CD14-positive monocyte (primary cell): ENCODE data around the gene FARP1. TPM values are rescaled to one million over a fixed set of nuclear protein-coding genes. Genes with fewer than 3 reads are reported as not detected.

Experiments
- DNase-seq, 3 donors: peaks; one replicate each; pipeline ENCODE4 v3.0.0-alpha.2; 2011 to 2022
- H2AFZ ChIP-seq: 2 replicates; pipeline ENCODE4 v1.6.0; 2012; ENCODE audit warnings: mild to moderate bottlenecking, low read depth, low read length, inconsistent platforms; ENCODE audit not compliant: insufficient read depth, poor library complexity, severe bottlenecking
- H3K27ac ChIP-seq, 2 donors: 1 replicate in 1 of 2; 2 replicates in 1 of 2; pipeline ENCODE4 v1.5.1; 2012 to 2013; ENCODE audit warnings: low read length in 2 of 2, control low read depth in 1 of 2, inconsistent platforms in 1 of 2, low read depth in 1 of 2, mild to moderate bottlenecking in 1 of 2
- H3K27me3 ChIP-seq, 2 donors: one replicate each; pipeline versions ENCODE4 v1.6.0 to v1.6.1; 2011 to 2013; ENCODE audit warnings: low read length in 2 of 2; ENCODE audit not compliant: control insufficient read depth in 2 of 2, insufficient read depth in 2 of 2
- H3K36me3 ChIP-seq, 2 donors: replicated peaks in 1 of 2; 1 replicate in 1 of 2; 2 replicates in 1 of 2; pipeline versions ENCODE4 v1.5.1 to v1.6.1; 2012 to 2013; ENCODE audit warnings: low read length in 2 of 2, control low read depth in 1 of 2, inconsistent platforms in 1 of 2, mild to moderate bottlenecking in 1 of 2; ENCODE audit not compliant: insufficient read depth in 2 of 2, control insufficient read depth in 1 of 2
- H3K4me1 ChIP-seq, 2 donors: 1 replicate in 1 of 2; 2 replicates in 1 of 2; pipeline versions ENCODE4 v1.5.1 to v1.6.1; 2012 to 2013; ENCODE audit warnings: low read length in 2 of 2, control low read depth in 1 of 2, inconsistent platforms in 1 of 2, mild to moderate bottlenecking in 1 of 2, moderate library complexity in 1 of 2; ENCODE audit not compliant: insufficient read depth in 2 of 2, control insufficient read depth in 1 of 2
- H3K4me2 ChIP-seq: replicated peaks from 2 replicates; pipeline ENCODE3; 2012; ENCODE audit warnings: low read length, moderate library complexity, mild to moderate bottlenecking; ENCODE audit not compliant: poor library complexity, severe bottlenecking; ENCODE audit errors: extremely low read depth
- H3K4me3 ChIP-seq, 3 experiments: fragments of 200-600 bp in 1 of 3; sonication (generic) in 1 of 3; replicated peaks in 1 of 3; 1 replicate in 2 of 3; 2 replicates in 1 of 3; pipeline ENCODE4 v1.5.1; 2011 to 2013; ENCODE audit warnings: low read length in 3 of 3, mild to moderate bottlenecking in 3 of 3, control low read depth in 2 of 3, low read depth in 2 of 3, inconsistent platforms in 1 of 3, moderate library complexity in 1 of 3
- H3K79me2 ChIP-seq: 2 replicates; pipeline ENCODE4 v1.6.0; 2012; ENCODE audit warnings: mild to moderate bottlenecking, control low read depth, inconsistent platforms, low read length, moderate library complexity; ENCODE audit not compliant: insufficient read depth
- H3K9ac ChIP-seq: 2 replicates; pipeline ENCODE4 v1.6.0; 2017; ENCODE audit warnings: low read length, mild to moderate bottlenecking; ENCODE audit not compliant: insufficient read depth, poor library complexity, severe bottlenecking
- H3K9me3 ChIP-seq, 2 donors: replicated peaks in 1 of 2; 1 replicate in 1 of 2; 2 replicates in 1 of 2; pipeline versions ENCODE4 v1.5.1 to v1.6.1; 2012 to 2013; ENCODE audit warnings: low read length in 2 of 2, control low read depth in 1 of 2; ENCODE audit not compliant: control insufficient read depth in 1 of 2, insufficient read depth in 1 of 2
- H4K20me1 ChIP-seq: 2 replicates; pipeline ENCODE4 v1.6.0; 2012; ENCODE audit warnings: mild to moderate bottlenecking, low read length, control low read depth, moderate library complexity; ENCODE audit not compliant: insufficient read depth
- H3K27ac Mint-ChIP-seq, 7 donors: one replicate each; pipeline ENCODE4 v1.8.0; 2020; ENCODE audit warnings: mild to moderate bottlenecking in 7 of 7, mixed read lengths in 7 of 7, moderate library complexity in 6 of 7, inconsistent platforms in 2 of 7
- H3K27me3 Mint-ChIP-seq, 3 donors: one replicate each; pipeline ENCODE4 v1.8.0; 2021 to 2022; ENCODE audit warnings: low read depth in 3 of 3, mild to moderate bottlenecking in 3 of 3, mixed read lengths in 3 of 3, moderate library complexity in 3 of 3, inconsistent platforms in 1 of 3
- H3K36me3 Mint-ChIP-seq, 2 donors: one replicate each; pipeline ENCODE4 v1.8.0; 2020; ENCODE audit warnings: mixed read lengths in 2 of 2, inconsistent platforms in 1 of 2, mild to moderate bottlenecking in 1 of 2
- H3K4me1 Mint-ChIP-seq: one replicate; pipeline ENCODE4 v1.8.0; 2020; ENCODE audit warnings: mild to moderate bottlenecking, mixed read lengths
- H3K4me3 Mint-ChIP-seq, 2 donors: one replicate each; pipeline ENCODE4 v1.8.0; 2020; ENCODE audit warnings: mild to moderate bottlenecking in 2 of 2, mixed read lengths in 2 of 2, moderate library complexity in 1 of 2
- H3K9me3 Mint-ChIP-seq, 7 donors: one replicate each; pipeline ENCODE4 v1.8.0; 2020 to 2022; ENCODE audit warnings: mixed read lengths in 7 of 7, mild to moderate bottlenecking in 6 of 7, moderate library complexity in 6 of 7, inconsistent platforms in 2 of 7
- CTCF ChIP-seq: fragments of 200-600 bp; IDR thresholded peaks from one replicate; pipeline ENCODE4 v1.8.0; 2022; ENCODE audit warnings: antibody characterized with exemption, mild to moderate bottlenecking
- WGBS: methylation state at CpG from one replicate; pipeline ENCODE4 v1.1.5; 2013; ENCODE audit warnings: missing lambda C conversion rate; ENCODE audit not compliant: insufficient coverage; 5-methylcytosine and 5-hydroxymethylcytosine counted together
- intact Hi-C, 2 donors: fragments of 100-400 bp; cut with micrococcal nuclease; formaldehyde crosslinking; loops; one replicate each; pipeline versions ENCODE4 v1.15.0 to v1.15.1; 2023
- polyA plus RNA-seq, 3 donors: library from polyadenylated mRNA; depleted of rRNA in 1 of 3; unstranded in 2 of 3; stranded (reverse) in 1 of 3; fragments of 300-500 nt in 2 of 3; fragments of >200 nt in 1 of 3; fragmentation: Illumina TruSeq in 2 of 3; gene quantifications; 1 replicate in 2 of 3; 2 replicates in 1 of 3; pipeline ENCODE4 v1.2.3, GENCODE V29; 2012 to 2021

The FARP1 gene
- polyA plus RNA-seq, 3 donors, result 0.01 to 0.16 (median 0.12) TPM

GRCh38 chr13:98225036-98225940, 82.4 kb downstream of the FARP1 start:
- Histone ChIP-seq H3K9ac (no peak overlapping the region), H4K20me1 (no peaks in the 10 kb centered on the region), H3K27me3 (no peaks in the 10 kb centered on the region), H3K9me3 (peaks cover 0 to 3% of the 10 kb centered on the region in 2 donors), H3K36me3 (no peaks in the 10 kb centered on the region), H3K79me2 (no peaks in the 10 kb centered on the region), H3K4me3 (no peak overlapping the region), H3K4me2 (no peak overlapping the region), H2AFZ (no peak overlapping the region), H3K27ac (no peak overlapping the region), H3K4me1 (no peaks in the 10 kb centered on the region)
- Mint-ChIP-seq H3K27me3 (no peaks in the 10 kb centered on the region), H3K36me3 (no peaks in the 10 kb centered on the region), H3K4me1 (no peaks in the 10 kb centered on the region), H3K4me3 (no peak overlapping the region), H3K9me3 (peaks cover 0 to 12% (median 7%) of the 10 kb centered on the region in 7 donors), H3K27ac (no peak overlapping the region)
- TF ChIP-seq CTCF, result no peak
- intact Hi-C loops, result no loop called here
- 98% methylated on average over 18 of the region's 20 CpGs for WGBS
- DNase-seq, result no peak

- peaks cover 0 to 3% of the 10 kb centered on the region in 2 donors for H3K9me3 ChIP-seq
Observed at GRCh38 chr13:98226496-98226895, 83.6 kb downstream of the FARP1 start.

More at GRCh38 chr13:98226496-98226895, 83.6 kb downstream of the FARP1 start:
- Histone ChIP-seq H4K20me1 (no peaks in the 10 kb centered on the region), H3K79me2 (no peaks in the 10 kb centered on the region), H3K4me2 (no peak overlapping the region), H3K4me3 (no peak overlapping the region), H3K4me1 (no peaks in the 10 kb centered on the region), H3K27me3 (no peaks in the 10 kb centered on the region), H2AFZ (no peak overlapping the region), H3K9ac (no peak overlapping the region), H3K36me3 (no peaks in the 10 kb centered on the region), H3K27ac (no peak overlapping the region)
- H3K27ac Mint-ChIP-seq, result no peak overlapping the region
- H3K9me3 Mint-ChIP-seq, result peaks cover 0 to 18% (median 7%) of the 10 kb centered on the region in 7 donors
- no peak for DNase-seq
- H3K4me3 Mint-ChIP-seq, result no peak overlapping the region
- H3K4me1 Mint-ChIP-seq, result no peaks in the 10 kb centered on the region
- no peak for TF ChIP-seq CTCF
- no CpG with 5 or more reads among the region's 5 CpGs for WGBS
- H3K36me3 Mint-ChIP-seq, result no peaks in the 10 kb centered on the region
- no peaks in the 10 kb centered on the region for H3K27me3 Mint-ChIP-seq
- intact Hi-C loops, result no loop called here
